ENCODE data around the gene MSI2. TPM values are rescaled to one million over a fixed set of nuclear protein-coding genes. Genes with fewer than 3 reads are reported as not detected.

MSI2 gene
- total RNA-seq, 1 donor from 2014 or later, result 28.0 TPM

GRCh38 chr17:57626520-57627210 is 370.3 kb downstream of the MSI2 start:
- DNase-seq (ENCODE audit: low spot score), result no peak

- DNase-seq (ENCODE audit: low spot score), result no peak
These were observed 371.3 kb downstream of the MSI2 start for GRCh38 chr17:57627591-57627990.

- no peak for DNase-seq (ENCODE audit: low spot score)
These were observed 372.1 kb downstream of the MSI2 start for GRCh38 chr17:57628421-57628820.

- DNase-seq (ENCODE audit: low spot score), result no peak
These were observed 373.1 kb downstream of the MSI2 start for GRCh38 chr17:57629470-57629869.

GRCh38 chr17:57629886-57630285 is 373.6 kb downstream of the MSI2 start:
- no peak for DNase-seq (ENCODE audit: low spot score)

GRCh38 chr17:57630736-57631135 is 374.4 kb downstream of the MSI2 start:
- DNase-seq (ENCODE audit: low spot score), result no peak

GRCh38 chr17:57631871-57632270 is 375.5 kb downstream of the MSI2 start:
- no peak for DNase-seq (ENCODE audit: low spot score)

- no peak for DNase-seq (ENCODE audit: low spot score)
These were observed 376.0 kb downstream of the MSI2 start for GRCh38 chr17:57632294-57632693.

- no peak for DNase-seq (ENCODE audit: low spot score)
These were observed 376.9 kb downstream of the MSI2 start for GRCh38 chr17:57633236-57633635.

- DNase-seq (ENCODE audit: low spot score), result no peak
These were observed 378.6 kb downstream of the MSI2 start for GRCh38 chr17:57634713-57635465.

- DNase-seq (ENCODE audit: low spot score), result no peak
These were observed 380.0 kb downstream of the MSI2 start for GRCh38 chr17:57636274-57636673.

- no peak for DNase-seq (ENCODE audit: low spot score)
These were observed 380.8 kb downstream of the MSI2 start for GRCh38 chr17:57636985-57637665.

GRCh38 chr17:57637666-57638010 is 381.3 kb downstream of the MSI2 start:
- DNase-seq (ENCODE audit: low spot score), result no peak

- no peak for DNase-seq (ENCODE audit: low spot score)
These were observed 382.0 kb downstream of the MSI2 start for GRCh38 chr17:57638284-57638683.

- DNase-seq (ENCODE audit: low spot score), result no peak
These were observed 383.1 kb downstream of the MSI2 start for GRCh38 chr17:57639381-57639780.

- no peak for DNase-seq (ENCODE audit: low spot score)
These were observed 383.8 kb downstream of the MSI2 start for GRCh38 chr17:57640079-57640478.

- no peak for DNase-seq (ENCODE audit: low spot score)
These were observed 385.4 kb downstream of the MSI2 start for GRCh38 chr17:57641761-57642160.

- no peak for DNase-seq (ENCODE audit: low spot score)
These were observed 386.7 kb downstream of the MSI2 start for GRCh38 chr17:57643062-57643461.

GRCh38 chr17:57644326-57644725 is 388.0 kb downstream of the MSI2 start:
- DNase-seq (ENCODE audit: low spot score), result no peak

- DNase-seq (ENCODE audit: low spot score), result no peak
These were observed 389.8 kb downstream of the MSI2 start for GRCh38 chr17:57645950-57646665.

- no peak for DNase-seq (ENCODE audit: low spot score)
These were observed 392.4 kb downstream of the MSI2 start for GRCh38 chr17:57648720-57649119.

GRCh38 chr17:57649191-57649590 is 392.9 kb downstream of the MSI2 start:
- DNase-seq (ENCODE audit: low spot score), result no peak
